NCI-H69 (cell line): Measurements from ENCODE around the gene RSAD2.
A peak's percentile ranks its signal among the peaks of the same experiment; 100 is the strongest.
"Not testable (repeated sequence)": the region's sequence is repeated elsewhere in the genome, so short reads cannot be mapped to it uniquely, and the experiment has no call there.

Source experiments
- DNase-seq: peaks from one replicate; lab custom pipeline; 2025; lab: John Stamatoyannopoulos, UW

RSAD2 gene, protein sequence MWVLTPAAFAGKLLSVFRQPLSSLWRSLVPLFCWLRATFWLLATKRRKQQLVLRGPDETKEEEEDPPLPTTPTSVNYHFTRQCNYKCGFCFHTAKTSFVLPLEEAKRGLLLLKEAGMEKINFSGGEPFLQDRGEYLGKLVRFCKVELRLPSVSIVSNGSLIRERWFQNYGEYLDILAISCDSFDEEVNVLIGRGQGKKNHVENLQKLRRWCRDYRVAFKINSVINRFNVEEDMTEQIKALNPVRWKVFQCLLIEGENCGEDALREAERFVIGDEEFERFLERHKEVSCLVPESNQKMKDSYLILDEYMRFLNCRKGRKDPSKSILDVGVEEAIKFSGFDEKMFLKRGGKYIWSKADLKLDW

DNA sequence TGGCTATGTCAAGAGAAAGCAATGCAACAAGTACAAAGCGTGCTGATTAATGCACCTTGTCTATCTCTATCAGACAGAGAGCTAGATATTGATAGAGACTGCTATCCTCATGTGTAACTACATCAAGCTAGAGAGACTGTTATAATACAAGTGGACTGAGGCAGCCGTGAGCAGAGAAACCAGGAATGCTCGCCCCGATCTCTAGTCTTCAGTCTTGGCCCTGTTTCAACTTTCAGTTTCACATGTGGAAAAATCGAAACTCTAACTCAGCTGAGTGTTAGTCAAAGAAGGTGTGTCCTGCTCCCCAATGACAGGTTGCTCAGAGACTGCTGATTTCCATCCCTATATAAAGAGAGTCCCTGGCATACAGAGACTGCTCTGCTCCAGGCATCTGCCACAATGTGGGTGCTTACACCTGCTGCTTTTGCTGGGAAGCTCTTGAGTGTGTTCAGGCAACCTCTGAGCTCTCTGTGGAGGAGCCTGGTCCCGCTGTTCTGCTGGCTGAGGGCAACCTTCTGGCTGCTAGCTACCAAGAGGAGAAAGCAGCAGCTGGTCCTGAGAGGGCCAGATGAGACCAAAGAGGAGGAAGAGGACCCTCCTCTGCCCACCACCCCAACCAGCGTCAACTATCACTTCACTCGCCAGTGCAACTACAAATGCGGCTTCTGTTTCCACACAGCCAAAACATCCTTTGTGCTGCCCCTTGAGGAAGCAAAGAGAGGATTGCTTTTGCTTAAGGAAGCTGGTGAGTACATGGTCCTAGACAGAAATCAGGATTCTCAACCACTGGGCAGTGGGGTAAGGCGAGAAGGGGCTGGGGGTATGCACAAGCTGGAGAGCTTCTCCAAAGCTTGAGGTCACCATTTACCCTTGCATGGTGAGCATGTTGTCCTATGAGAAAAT is at the start of gene RSAD2:
Gene RSAD2 (plus strand): TSS at position 376 of the 903 bp plus-strand sequence. CDS start 24 bp downstream, at position 400.
- DNase-seq: peak; percentile 14

DNA sequence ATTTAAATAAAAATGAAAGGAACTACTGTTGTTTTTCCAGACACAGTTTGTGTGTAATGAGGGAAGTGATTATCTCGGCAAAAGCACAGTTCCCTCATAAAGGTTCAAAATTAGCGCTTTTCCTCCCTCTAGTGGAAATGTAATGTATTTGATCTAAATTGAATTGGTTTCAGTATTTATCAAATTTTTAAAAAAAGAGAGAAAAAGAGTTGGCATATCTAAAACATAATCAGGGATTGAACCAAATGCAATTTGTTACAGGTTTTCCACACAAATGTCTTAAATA is 49.3 kb upstream of the RSAD2 start:
- DNase-seq: peak; percentile 39

DNA sequence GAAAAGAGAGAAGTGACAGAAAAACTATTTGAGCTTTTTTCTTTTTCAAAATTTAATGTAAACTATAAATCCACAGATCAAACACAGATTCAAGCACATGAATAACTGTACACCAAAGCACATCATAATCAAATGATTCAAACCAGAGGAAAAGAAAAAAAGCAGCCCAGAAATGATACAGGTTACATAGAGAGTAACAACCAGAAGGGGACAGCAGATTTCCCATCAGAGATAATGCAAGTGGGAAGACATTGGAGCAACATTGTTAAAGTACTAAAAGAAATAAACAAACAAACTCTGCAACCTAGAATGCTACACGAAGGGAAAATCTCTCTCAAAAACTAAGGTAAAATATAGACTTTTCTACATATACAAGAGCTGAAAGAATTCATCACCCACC is 46.3 kb upstream of the RSAD2 start:
- no peak for DNase-seq

DNA sequence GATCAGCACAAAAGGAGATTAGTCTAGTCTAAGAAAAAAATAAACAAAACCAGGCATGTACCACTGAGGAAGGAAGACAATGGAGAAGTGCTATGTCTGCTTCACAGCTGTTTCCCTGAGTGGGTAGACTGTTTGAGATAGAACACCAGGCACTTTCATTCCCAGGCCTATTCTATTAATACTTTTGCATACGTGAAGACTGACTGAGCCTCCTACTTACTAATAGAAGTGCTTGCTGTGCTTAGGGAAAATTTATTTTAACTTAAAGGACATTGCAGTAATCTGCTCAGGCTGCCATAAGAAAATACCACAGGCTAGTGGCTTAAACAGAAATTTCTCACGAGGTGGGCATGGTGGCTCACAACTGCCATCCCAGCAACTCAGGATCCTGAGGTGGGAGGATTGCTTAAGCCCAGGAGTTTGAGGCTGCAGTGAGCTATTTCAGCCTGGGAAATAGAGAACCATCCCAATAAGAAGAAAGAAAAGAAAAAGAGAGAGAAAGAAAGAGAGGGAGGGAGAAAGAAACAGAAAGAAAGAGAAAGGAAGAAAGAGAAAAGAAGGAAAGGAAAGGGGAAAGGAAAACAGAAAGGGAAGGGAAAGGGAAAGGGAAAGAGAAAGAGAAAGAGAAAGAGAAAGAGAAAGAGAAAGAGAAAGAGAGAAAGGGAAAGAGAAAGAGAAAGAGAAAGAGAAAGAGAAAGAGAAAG is 44.8 kb upstream of the RSAD2 start:
- no peak for DNase-seq

- no peak for DNase-seq
These were observed 44.3 kb upstream of the RSAD2 start for GRCh38 chr2:6833300-6833604.

- DNase-seq: no peak
These were observed 43.4 kb upstream of the RSAD2 start for GRCh38 chr2:6834163-6834562.

DNA sequence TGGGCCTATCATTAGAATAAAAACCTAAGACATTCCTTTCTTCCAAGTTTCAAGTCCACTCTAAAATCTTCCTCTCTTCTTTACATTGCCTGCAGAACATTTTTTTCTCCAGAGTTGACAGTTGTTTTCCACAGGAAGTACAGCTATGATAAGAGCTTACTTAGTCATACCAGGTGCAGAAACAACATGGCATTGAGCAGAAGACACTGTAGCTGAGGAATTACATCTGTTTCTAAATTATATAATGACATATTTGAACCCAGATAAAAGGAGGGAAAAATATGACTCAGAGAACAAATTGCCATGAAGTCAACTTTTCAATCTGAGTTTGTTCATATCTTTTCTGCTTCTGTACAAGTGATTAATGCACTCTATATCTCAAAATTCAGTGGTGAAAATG is 42.1 kb upstream of the RSAD2 start:
- no peak for DNase-seq

DNA sequence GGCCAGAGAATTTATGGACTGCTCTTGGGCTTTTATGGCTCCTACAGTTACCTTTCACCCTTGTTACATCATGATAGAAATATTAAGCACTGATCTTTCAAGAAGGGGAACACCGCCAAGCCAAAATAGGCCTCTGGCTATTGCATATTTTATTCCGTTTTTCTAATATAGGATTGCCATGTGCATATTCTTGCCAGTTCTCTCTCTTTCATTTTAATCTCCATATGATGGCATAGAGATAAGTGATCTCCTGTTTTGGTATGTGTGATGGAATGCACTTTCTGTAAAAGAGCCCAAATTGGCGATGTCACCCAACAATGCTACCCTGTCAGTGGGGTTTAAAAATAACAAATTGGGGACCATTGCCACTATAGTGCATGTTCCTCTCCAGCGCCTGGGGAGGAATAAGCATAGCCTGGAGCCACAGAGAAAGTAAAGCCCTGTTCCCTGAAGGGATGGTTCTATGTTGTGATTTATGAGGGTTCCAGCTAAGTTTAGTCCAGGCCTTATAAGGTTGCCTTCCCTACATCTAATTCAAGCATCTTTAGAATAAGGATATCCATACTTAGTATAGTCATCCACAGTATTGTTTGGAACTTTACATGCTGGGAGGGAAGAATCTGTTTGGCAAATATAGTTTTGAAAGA is 38.8 kb upstream of the RSAD2 start:
- DNase-seq: no peak

DNA sequence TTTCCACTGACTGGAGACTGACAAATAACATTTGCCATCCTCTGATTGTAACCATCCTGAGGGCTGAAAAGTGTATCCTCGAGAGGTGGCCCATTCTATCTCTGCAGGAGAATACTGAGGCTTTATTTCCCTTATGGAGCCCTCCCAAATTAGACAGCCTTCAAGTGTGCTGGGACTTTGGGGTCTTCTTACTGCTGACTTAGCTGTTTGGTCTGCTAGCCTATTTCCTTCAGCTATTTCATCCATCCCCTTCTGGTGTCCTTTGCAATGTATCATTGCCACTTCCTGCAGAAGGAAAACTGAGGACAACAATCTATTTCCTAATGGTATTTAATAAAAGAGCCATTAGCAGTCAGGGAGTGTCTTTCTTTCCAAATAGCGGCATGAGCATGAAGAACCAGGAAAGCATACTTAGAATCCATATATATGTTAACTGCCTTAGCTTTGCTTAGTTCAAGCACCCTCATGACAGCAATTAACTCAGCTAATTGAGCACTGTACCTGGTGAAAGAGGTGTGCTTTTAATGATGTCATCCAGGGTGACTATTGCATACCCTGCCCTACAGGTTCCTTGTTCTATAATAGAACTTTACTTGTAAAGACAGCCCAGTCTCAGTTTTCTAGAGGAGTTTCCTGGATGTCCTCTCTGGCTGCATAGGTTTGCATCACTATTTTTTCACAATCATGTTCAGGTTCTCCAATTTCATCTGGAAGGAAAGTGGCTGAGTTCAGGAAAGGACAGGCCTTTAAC is 35.9 kb upstream of the RSAD2 start:
- DNase-seq: no peak

GRCh38 chr2:6845312-6845711 is 32.3 kb upstream of the RSAD2 start:
- peak; percentile 24 for DNase-seq

DNA sequence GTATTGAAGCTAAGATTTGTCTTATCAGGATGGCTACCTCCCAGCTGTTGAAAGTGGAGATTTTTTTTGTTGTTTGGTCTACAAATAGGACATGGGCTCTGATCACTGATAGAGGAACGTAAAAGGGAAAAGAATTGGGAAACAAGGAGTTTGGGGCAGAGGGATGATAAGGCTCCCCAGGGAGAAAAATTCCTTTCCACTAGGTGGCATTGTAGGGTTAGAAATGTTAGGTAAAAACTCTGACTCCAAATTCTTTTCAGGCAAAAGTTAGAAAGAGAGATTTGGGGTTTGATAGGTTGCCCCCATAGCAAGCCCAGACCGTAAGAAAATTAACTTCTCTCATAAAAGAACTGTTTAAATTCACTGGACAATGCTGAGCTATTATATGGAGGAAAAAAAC is 31.7 kb upstream of the RSAD2 start:
- DNase-seq: no peak

- no peak for DNase-seq
These were observed 31.0 kb upstream of the RSAD2 start for GRCh38 chr2:6846540-6846939.

- DNase-seq: no peak
These were observed 30.5 kb upstream of the RSAD2 start for GRCh38 chr2:6846967-6847681.

DNA sequence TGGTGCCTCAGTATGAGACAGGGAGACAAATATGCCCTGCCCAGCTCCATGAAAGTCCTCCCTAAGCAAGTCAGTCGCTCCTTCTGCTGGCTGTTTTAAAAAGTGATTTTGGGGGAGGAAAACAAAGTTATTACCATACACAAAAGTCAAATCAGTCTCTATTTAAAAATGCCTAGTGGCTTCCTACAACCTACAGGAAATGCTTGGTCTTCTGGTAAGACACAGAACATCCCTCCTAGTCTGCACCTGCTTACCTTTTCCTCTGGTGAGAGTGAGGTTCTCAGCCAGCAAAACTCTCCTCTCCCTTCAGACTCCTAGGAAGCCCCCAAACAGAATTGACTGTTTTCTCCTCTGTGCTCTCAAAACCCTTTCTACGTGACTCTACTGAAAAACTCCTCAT is 25.4 kb upstream of the RSAD2 start:
- DNase-seq: no peak

DNA sequence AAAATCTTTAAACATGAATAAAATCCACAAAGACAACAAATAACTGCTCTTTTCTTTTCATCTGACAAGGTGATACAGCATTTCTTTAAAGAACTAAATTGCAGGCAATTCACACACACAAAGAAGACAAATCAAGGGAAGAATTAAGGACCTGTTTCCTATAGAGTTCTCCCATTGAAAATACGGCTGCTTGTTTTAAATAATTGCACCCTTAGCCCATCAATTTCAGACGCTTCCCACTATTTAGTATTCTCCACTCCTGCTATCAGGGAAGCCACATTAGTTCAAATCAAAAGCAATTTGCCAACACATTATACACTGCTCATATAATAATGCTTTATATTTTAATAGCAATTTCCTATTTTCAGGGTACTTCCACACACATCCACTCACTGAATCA is 23.2 kb upstream of the RSAD2 start:
- DNase-seq: no peak

GRCh38 chr2:6855860-6856547 is 21.6 kb upstream of the RSAD2 start:
- no peak for DNase-seq

DNA sequence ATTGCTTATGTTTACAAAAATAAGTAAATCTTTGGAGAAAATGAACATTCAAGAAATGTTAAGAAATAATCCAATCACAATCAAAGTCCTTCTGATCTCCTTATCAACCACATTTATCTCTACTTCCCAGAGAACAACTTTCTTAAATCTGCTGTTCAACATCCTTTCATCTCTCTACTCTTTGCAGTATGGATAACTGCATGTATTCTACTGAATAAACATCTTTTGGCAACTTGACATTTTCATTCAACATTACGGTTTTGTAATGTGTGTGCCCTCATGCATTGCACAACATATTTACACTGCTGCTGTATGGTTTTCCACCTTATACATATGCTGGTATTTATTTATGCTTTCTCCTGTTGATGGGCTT is 21.0 kb upstream of the RSAD2 start:
- no peak for DNase-seq

DNA sequence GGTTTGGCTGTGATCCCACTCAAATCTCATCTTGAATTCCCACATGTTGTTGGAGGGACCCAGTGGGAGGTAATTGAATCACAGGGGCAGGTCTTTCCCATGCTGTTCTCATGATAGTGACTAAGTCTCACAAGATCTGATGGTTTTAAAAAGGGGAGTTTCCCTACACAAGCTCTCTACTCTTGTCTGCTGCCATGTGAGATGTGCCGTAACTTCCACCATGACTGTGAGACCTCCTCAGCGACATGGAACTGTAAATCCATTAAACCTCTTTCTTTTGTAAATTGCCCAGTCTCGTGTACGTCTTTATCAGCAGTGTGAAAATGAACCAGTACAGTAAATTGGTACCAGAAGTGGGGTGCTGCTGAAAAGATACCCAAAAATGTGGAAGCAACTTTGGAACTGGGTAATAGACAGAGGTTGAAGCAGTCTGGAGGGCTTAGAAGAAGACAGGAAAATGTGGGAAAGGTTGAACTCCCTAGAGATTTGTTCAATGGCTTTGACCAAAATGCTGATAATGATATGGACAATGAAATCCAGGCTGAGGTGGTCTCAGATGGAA is 19.0 kb upstream of the RSAD2 start:
- DNase-seq: not testable (repeated sequence)

GRCh38 chr2:6860296-6860695 is 17.3 kb upstream of the RSAD2 start:
- DNase-seq: no peak

GRCh38 chr2:6863792-6864191 is 13.8 kb upstream of the RSAD2 start:
- peak; percentile 0 for DNase-seq
